ENCODE results near the gene ARCN1.

Gene ARCN1

DNA sequence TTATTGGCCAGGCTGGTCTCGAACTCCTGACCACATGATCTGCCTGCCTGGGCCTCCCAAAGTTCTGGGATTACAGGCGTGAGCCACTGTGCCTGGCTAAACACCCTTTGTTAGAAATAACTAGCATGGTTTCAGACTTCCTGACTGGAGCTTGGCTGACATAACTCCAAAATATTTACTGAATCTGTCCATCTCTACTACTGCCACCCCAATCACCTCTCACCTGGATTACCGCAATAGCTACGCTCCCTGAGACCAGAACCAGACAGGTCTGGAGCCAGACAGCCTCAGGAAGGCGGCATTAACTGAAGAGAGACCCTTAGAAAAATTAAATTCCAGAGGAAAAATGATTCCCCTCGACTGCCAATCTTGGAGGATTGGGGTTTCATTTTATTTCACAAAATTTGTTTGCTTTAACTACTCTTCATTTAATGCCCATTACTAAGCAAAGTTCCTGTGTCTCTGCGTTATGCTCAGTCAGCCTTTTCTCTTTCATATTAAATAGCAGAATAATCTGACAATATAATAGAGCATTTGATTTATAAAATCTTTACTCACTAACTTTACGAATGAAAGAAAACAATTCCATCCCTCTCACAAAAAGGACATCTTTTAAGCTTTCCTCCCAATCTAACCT is 28.1 kb upstream of the ARCN1 start:
- ChIA-PET CTCF (no interaction called here), POLR2A (no interaction called here)
- no peak for TF ChIP-seq TARDBP (IDR thresholded peaks at IDR 0.05)
- no peak for TF ChIP-seq FOXM1 (IDR thresholded peaks at IDR 0.05; ENCODE audit: borderline replicate concordance)
- TF ChIP-seq HDGF (IDR thresholded peaks at IDR 0.05; ENCODE audit: borderline replicate concordance) = no peak
- TF ChIP-seq PKNOX1 (IDR thresholded peaks at IDR 0.05) = no peak
- TF ChIP-seq NFRKB (IDR thresholded peaks at IDR 0.05) = no peak
- TF ChIP-seq ARNT (IDR thresholded peaks at IDR 0.05) = no peak
- no peak for TF ChIP-seq SP1 (IDR thresholded peaks at IDR 0.05)
- no peak for TF ChIP-seq ZNF384 (IDR thresholded peaks at IDR 0.05)
- TF ChIP-seq CTBP1 (IDR thresholded peaks at IDR 0.05; ENCODE audit: borderline replicate concordance) = no peak
- TF ChIP-seq LEF1 (IDR thresholded peaks at IDR 0.05; ENCODE audit: borderline replicate concordance) = no peak
- TF ChIP-seq L3MBTL2 (conservative IDR thresholded peaks at IDR 0.05) = no peak
- no peak for TF ChIP-seq FOXA1 (IDR thresholded peaks at IDR 0.05)
- TF ChIP-seq ELF4 (IDR thresholded peaks at IDR 0.05) = no peak
- no peak for TF ChIP-seq FOXK2 (IDR thresholded peaks at IDR 0.05)
- TF ChIP-seq BHLHE40 (IDR thresholded peaks at IDR 0.05; ENCODE audit: borderline replicate concordance) = no peak
- TF ChIP-seq SUZ12 (IDR thresholded peaks at IDR 0.05) = no peak
- DNase-seq (ENCODE audit: extremely low spot score) = no peak

- TF ChIP-seq TARDBP (IDR thresholded peaks at IDR 0.05) = no peak
- TF ChIP-seq L3MBTL2 (conservative IDR thresholded peaks at IDR 0.05) = no peak
- no peak for TF ChIP-seq ZNF384 (IDR thresholded peaks at IDR 0.05)
- no peak for TF ChIP-seq HDGF (IDR thresholded peaks at IDR 0.05; ENCODE audit: borderline replicate concordance)
- no peak for TF ChIP-seq ARNT (IDR thresholded peaks at IDR 0.05)
- no peak for TF ChIP-seq LEF1 (IDR thresholded peaks at IDR 0.05; ENCODE audit: borderline replicate concordance)
- TF ChIP-seq FOXA1 (IDR thresholded peaks at IDR 0.05) = no peak
- no peak for TF ChIP-seq ELF4 (IDR thresholded peaks at IDR 0.05)
- no peak for TF ChIP-seq PKNOX1 (IDR thresholded peaks at IDR 0.05)
- TF ChIP-seq SUZ12 (IDR thresholded peaks at IDR 0.05) = no peak
- ChIA-PET CTCF (no interaction called here), POLR2A (no interaction called here)
- no peak for DNase-seq (ENCODE audit: extremely low spot score)
Observed at GRCh38 chr11:118544647-118545010, 27.6 kb upstream of the ARCN1 start.

DNA sequence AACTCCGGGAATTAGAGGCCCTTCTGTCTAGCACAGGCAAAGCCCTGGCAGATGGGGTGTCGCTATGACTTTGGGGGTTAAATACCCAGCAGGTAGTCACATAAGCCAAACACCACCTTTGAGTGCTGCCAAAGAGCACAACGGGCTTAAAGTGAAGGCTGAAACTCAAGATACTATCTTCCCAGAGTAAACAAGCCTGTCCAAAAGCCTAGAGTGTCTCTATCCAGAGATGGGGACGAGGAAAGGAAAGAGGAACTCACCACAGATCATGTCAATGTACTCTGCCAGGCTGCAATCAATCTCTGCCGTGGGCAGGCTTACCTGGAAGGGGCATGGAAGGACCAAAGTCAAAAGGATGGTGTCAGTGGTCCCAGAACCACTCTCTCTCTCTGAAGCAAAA is 26.7 kb upstream of the ARCN1 start:
- TF ChIP-seq BHLHE40 (IDR thresholded peaks at IDR 0.05; ENCODE audit: borderline replicate concordance) = no peak
- no peak for TF ChIP-seq PKNOX1 (IDR thresholded peaks at IDR 0.05)
- no peak for TF ChIP-seq CTBP1 (IDR thresholded peaks at IDR 0.05; ENCODE audit: borderline replicate concordance)
- TF ChIP-seq L3MBTL2 (conservative IDR thresholded peaks at IDR 0.05) = no peak
- TF ChIP-seq FOXA1 (IDR thresholded peaks at IDR 0.05) = no peak
- no peak for TF ChIP-seq ELF4 (IDR thresholded peaks at IDR 0.05)
- TF ChIP-seq ARNT (IDR thresholded peaks at IDR 0.05) = no peak
- no peak for TF ChIP-seq SP1 (IDR thresholded peaks at IDR 0.05)
- TF ChIP-seq LEF1 (IDR thresholded peaks at IDR 0.05; ENCODE audit: borderline replicate concordance) = no peak
- TF ChIP-seq FOXK2 (IDR thresholded peaks at IDR 0.05) = no peak
- CTCF ChIA-PET = no interaction called here
- DNase-seq (ENCODE audit: extremely low spot score) = no peak
- POLR2A ChIA-PET = no interaction called here

- no peak for DNase-seq (ENCODE audit: extremely low spot score)
- CTCF ChIA-PET = no interaction called here
- no peak for TF ChIP-seq FOXM1 (IDR thresholded peaks at IDR 0.05; ENCODE audit: borderline replicate concordance)
- no peak for TF ChIP-seq NFRKB (IDR thresholded peaks at IDR 0.05)
- TF ChIP-seq SP1 (IDR thresholded peaks at IDR 0.05) = no peak
- no peak for TF ChIP-seq ELF4 (IDR thresholded peaks at IDR 0.05)
- no peak for TF ChIP-seq L3MBTL2 (conservative IDR thresholded peaks at IDR 0.05)
- no peak for TF ChIP-seq HDGF (IDR thresholded peaks at IDR 0.05; ENCODE audit: borderline replicate concordance)
- TF ChIP-seq ARNT (IDR thresholded peaks at IDR 0.05) = no peak
- POLR2A ChIA-PET = no interaction called here
Observed at GRCh38 chr11:118547132-118547531, 25.1 kb upstream of the ARCN1 start.

- no peak for DNase-seq (ENCODE audit: extremely low spot score)
- ChIA-PET POLR2A (no interaction called here), CTCF (no interaction called here)
- TF ChIP-seq LEF1 (IDR thresholded peaks at IDR 0.05; ENCODE audit: borderline replicate concordance) (no peak), FOXA1 (IDR thresholded peaks at IDR 0.05) (no peak), ZNF384 (IDR thresholded peaks at IDR 0.05) (no peak), SP1 (IDR thresholded peaks at IDR 0.05) (no peak), TARDBP (IDR thresholded peaks at IDR 0.05) (no peak), CTBP1 (IDR thresholded peaks at IDR 0.05; ENCODE audit: borderline replicate concordance) (no peak), FOXK2 (IDR thresholded peaks at IDR 0.05) (no peak), FOXM1 (IDR thresholded peaks at IDR 0.05; ENCODE audit: borderline replicate concordance) (no peak), L3MBTL2 (conservative IDR thresholded peaks at IDR 0.05) (no peak), ARNT (IDR thresholded peaks at IDR 0.05) (no peak), HDGF (IDR thresholded peaks at IDR 0.05; ENCODE audit: borderline replicate concordance) (no peak), SUZ12 (IDR thresholded peaks at IDR 0.05) (no peak), PKNOX1 (IDR thresholded peaks at IDR 0.05) (no peak), BHLHE40 (IDR thresholded peaks at IDR 0.05; ENCODE audit: borderline replicate concordance) (no peak), ELF4 (IDR thresholded peaks at IDR 0.05) (no peak)
Observed at GRCh38 chr11:118552341-118552740, 19.9 kb upstream of the ARCN1 start.

DNA sequence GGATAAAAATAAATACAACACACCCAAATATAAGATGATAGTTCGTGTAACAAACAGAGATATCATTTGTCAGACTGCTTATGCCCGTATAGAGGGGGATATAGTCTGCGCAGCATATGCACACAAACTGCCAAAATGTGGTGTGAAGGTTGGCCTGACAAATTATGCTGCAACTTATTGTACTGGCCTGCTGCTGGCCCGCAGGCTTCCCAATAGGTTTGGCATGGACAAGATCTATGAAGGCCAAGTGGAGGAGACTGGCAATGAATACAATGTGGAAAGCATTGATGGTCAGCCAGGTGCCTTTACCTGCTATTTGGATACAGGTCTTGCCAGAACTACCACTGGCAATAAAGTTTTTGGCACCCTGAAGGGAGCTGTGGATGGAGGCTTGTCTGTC is 11.4 kb upstream of the ARCN1 start:
- POLR2A ChIA-PET = no interaction called here
- DNase-seq (ENCODE audit: extremely low spot score) = no peak
- CTCF ChIA-PET = no interaction called here
- TF ChIP-seq ELF4 (IDR thresholded peaks at IDR 0.05) (no peak), FOXA1 (IDR thresholded peaks at IDR 0.05) (no peak), HDGF (IDR thresholded peaks at IDR 0.05; ENCODE audit: borderline replicate concordance) (no peak)
